NCI-H2196 (cell line): ENCODE measurements around the gene CRYGA.
"Not testable (repeated sequence)": the region's sequence is repeated elsewhere in the genome, so short reads cannot be mapped to it uniquely, and the experiment has no call there.

ENCODE experiments used
- DNase-seq: peaks from one replicate; lab custom pipeline; 2025; ENCODE audit not compliant: unreplicated experiment; lab: John Stamatoyannopoulos, UW

CRYGA gene

DNA sequence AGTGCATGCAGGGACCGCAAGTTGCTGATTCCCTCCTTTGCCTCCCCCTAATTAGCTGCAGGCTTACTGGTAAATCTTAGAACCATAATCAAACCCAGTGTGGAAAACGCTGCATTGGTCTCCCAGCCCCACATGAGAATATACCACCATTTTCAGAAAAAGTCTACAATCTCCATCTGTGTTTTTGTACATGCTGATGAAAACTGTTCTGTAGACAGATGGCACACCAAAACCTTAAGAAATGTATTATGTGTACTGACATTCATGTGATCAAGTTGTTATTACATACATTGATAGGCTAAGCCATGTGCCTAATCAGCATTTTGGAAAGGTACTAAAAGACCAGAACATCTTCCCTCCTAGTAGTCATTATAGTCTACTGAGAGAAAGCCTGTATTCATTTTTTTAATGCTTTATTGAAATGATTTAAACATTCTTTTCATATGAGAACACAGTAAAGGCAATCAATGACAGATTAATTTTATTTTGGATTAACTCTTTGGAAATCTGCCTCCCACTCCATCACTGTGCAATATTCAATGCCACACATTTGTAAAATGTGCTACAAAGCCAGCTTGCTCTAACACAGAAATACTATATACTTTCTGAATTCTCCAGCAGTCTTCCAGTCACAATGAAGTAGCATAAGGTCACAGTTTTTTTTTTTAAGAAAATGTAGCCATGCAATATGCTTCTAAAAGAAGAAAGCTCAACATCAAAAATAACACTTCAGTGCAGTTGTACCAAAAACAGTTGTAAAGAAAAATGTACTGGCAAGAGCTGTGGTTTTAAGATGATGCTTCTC, 1.8 kb upstream of the CRYGA start:
- no peak for DNase-seq

DNA sequence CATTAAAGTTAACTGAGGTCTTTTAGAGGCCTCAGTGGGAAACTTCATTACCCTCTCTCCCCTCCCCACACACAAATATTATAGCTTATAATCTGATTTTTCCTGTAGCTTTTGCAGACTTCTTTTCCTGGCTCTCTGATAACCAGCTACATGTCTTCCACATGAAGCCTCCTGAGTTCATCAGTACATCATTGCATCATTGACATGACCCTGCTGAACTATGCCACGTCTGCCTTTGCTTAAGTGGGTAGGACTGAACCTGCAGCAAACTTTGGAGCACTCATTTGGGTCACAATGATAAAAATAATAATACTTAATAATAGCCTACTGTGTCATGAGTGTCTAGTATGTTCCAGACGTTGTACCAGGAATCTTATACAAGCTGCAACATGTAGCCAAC, 7.0 kb downstream of the CRYGA start:
- no peak for DNase-seq

- no peak for DNase-seq
These were observed 10.2 kb downstream of the CRYGA start for GRCh38 chr2:208153156-208153555.

DNA sequence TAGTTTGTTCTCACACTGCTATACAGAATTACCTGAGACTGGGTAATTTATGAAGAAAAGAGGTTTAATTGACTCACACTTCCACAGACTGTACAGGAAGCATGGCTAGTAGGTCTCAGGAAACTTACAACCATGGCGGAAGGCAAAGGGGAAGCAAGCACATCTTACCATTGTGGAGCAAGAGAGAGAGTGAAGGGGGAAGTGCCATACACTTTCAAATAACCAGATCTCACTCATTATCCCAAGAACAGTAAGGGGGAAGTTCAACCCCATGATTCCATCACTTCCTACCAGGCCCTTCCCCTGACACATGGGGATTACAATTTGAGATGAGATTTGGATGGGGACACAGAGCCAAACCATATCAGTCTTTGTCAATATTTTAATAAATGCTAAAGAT, 12.4 kb downstream of the CRYGA start:
- no peak for DNase-seq

GRCh38 chr2:208150094-208150493, 13.3 kb downstream of the CRYGA start:
- DNase-seq: no peak

DNA sequence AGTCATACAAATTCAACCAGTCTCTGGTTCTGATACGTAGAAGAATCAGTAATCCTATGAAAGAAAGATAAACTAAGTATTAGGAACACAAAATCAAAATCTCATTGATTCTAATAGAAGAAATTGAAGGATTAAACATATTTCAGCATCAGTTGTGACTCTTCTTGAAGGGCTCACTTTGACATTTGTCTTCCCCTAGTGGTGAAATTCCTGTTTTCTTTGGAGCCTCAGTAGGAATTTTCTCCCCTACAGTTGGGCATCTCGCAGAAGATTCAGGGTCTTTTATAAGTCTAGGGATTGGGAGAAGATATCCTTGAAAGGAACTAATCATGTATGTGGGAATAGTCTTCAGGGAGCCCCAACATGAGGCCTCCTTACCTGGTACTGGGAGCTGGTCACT, 14.6 kb downstream of the CRYGA start:
- no peak for DNase-seq

GRCh38 chr2:208147759-208148158, 15.6 kb downstream of the CRYGA start:
- no peak for DNase-seq

GRCh38 chr2:208147008-208147407, 16.4 kb downstream of the CRYGA start:
- DNase-seq: no peak

- DNase-seq: no peak
These were observed 17.4 kb downstream of the CRYGA start, which contains the start of gene CRYGB for GRCh38 chr2:208146006-208146405. CRYGB (minus strand) TSS chr2:208146158; CDS start chr2:208146120, 38 bp downstream.

DNA sequence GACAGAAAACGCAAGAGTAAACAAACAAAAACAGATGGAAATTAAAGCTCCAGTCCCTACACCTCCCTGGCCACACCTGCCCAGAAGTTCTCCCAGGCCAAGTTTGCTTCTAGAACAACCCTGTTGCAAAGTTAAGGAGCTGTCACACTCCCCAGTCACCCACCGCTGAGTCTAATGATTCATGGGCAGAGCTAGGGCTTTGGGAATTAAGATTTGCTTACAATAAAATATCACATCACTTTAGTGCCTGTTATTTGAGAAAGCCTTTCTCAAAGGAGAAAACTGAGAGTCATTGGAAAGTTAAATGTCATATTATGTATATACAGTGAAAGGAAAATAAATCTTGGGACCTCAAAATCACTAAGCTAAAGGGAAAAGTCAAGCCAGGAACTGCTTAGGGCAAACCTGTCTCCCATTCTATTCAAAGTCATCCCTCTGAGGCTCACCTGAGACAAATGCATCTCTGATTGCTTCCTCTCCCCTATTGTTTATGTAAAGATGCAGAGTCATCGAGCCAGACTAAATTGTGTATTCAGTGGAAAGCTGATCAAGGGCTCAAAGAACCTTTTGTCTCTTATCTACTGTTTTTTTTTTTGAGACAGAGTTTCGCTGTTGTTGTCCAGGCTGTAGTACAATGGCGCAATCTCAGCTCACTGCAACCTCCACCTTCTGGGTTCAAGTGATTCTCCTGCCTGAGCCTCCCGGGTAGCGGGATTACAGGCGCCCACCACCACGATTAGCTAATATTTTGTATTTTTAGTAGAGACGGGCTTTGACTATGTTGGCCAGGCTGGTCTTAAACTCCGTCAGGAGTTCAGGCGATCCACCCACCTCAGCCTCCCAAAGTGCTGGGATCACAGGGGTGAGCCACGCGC, 20.2 kb downstream of the CRYGA start:
- DNase-seq: peak; percentile 15

GRCh38 chr2:208142240-208142924, 21.0 kb downstream of the CRYGA start:
- DNase-seq: peak; percentile 79

DNA sequence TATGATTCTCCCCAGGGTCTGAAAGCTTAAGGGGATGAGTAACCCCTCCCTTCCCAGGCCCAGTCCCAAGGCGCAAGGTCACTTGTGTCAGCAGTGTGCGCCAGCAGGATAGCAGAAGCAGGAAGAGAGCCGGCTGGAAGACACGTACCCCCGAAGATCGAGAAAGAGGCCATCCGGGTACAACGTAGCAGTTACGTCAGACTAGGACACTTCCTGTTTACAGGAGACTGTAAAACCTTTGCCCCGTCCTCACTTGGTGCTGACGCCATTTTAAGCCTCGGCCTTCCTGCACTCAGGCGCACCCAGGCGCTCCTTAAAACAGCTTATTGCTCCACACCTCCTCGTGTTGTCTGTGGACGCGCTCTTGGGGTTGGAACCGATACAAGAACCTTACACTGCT, 23.9 kb downstream of the CRYGA start:
- DNase-seq: no peak

DNA sequence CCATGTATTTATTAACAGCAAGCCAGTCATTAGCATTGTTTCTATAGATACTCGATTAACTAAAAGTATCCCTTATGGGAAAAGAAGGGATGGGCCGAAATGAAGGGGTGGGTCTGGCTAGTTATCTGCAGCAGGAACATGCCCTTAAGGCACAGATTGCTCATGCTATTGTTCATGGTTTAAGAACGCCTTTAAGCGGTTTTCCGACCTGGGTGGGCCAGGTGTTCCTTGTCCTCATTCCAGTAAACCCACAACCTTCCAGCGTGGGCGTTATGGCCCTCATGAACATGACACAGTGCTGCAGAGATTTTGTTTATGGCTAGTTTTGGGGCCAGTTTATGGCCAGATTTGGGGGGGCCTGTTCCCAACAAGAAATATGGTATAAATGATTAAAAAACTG, 25.1 kb downstream of the CRYGA start:
- DNase-seq: not testable (repeated sequence)

DNA sequence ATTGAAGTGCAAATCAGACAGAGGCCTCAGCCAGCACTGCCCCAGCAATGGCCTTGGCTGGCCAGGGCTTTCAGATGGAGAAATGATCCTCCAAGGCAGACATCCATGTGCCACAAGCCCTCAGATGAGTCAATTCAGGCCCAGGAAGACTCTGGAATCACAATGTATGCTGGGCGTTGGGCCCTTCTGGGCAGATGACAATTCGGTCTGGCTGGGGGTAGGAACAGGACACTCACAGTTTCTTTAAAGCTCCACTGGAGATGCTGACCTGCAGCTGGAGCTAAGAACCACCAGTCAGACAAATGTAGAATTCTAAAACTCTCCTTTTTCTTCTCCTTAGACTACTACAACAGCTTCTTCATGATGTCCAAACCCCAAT, 26.7 kb downstream of the CRYGA start:
- DNase-seq: no peak

DNA sequence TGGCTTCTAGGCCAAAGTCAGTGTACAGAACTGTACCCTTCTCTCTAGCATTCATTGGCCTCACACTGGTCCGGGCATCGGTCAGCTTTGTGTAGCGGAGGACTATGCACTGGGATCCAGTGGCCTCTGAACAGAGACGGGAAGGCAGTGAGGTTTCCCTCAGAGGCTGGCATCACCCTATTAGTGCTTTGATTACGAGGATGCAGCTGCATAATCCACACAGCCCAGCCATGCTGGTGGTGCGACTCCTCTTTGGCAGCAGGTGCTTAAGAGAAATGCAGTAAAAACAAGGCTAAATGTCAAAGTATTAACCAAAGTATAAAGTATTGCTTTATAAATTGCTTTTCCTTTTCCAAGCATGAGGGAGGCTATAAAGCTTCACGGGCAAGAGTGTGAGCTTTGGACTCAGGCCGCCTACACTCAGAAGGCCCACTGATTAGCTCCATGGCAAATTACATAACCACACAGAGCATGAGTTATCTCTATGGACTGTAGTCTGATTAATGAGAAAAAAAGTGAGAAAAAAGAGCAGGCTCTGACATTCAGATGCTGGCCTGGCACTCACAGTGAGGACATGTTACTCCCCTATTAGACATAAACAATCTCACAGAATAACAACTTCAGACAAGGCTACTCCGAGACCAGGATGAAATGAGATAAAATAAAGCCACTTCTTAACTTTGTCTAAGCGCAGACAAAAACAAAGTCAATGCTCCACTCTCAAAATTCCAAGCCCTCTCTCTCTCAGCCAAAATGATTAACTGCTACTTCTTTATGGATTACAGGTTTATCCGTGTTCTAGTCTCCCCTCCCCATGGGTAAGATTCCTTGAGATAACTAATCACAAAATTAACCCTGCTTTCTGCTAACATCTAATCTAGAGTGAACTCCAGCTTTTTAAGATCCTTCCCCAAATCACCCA, 27.3 kb downstream of the CRYGA start:
- no peak for DNase-seq

DNA sequence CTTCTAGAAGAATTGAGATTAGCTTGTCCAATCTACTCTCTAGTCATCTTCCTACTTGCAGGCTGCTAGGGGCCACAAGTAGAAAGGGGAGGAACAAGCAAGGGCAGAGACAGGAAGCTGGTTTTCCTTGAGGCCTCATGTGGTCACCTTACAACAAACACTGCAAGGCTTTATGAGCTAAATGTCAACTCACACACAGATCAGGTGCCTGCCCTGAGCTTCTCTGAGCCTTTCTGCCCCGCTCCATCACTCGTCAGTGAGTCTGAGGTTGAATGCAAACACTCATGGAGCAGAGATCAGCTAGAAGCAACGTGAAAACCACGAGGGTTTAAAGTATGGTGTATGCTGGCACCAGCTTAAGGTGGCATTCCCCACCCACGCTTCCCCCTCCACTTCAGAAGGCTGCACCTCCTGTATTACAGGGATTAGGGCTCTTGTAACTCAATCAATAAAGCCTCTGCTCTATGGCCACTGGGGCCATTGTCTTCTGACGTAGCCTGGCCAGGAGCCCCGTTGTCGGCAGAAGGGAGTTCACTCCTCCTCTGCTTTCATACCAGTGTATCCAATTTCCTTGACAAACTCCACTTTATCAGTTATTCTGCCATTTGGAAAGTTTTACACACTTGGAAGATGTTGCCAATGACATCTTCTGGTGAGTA, 28.3 kb downstream of the CRYGA start:
- DNase-seq: peak; percentile 22

DNA sequence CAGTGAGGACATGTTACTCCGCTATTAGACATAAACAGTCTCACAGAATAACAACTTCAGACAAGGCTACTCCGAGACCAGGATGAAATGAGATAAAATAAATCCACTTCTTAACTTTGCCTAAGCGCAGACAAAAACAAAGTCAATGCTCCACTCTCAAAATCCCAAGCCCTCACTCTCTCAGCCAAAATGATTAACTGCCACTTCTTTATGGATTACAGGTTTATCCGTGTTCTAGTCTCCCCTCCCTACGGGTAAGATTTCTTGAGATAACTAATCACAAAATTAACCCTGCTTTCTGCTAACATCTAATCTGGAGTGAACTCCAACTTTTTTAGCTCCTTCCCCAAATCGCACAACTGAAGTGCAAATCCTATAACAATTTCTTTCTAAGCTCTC, 32.7 kb downstream of the CRYGA start:
- no peak for DNase-seq

DNA sequence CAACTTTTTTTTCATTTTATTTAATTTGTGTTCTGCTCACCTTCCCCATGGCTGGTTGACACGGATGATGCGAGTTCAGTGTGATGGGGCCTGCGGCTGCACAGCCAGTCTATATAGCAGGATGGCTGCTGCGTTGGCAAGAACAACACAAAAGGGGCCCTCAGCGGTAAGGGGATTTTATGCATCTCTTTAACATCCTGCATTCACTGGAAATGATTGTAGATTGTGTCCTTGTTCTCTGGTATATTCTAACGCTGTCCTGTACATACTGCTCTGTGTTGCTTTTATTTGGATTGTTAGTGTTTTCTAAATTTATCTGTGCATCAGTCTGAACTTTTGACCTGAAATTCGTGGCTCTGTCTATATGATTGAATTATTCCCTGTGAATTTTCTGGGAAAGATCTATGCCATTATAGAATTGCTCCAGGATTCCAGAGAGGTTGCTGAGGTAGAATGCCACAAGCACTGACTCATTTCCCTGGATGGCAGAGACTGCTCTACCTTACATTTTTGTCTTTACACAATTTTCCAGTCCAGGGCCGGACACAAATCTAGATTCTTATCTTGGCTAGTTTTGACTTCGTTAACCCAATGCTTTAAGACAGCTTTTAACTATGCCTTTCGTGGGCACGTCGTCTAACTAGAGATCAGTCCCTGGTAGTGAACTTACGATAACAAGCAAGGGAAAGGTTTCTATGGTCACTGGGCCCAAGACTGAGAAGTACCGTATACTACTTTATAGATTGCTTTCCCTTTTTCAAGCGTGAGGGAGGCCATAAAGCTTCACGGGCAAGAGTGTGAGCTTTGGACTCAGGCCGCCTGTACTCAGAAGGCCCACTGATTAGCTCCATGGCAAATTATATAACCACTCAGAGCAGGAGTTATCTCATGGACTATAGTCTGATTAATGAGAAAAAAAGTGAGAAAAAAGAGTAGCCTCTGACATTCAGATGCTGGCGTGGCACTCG, 33.4 kb downstream of the CRYGA start, which contains the start of gene CRYGC:
Gene CRYGC, minus strand, starts transcription at position 85 of the 968 bp plus-strand sequence. Its CDS starts 36 bp downstream, at position 49.
- no peak for DNase-seq

- no peak for DNase-seq
These were observed 35.3 kb downstream of the CRYGA start for GRCh38 chr2:208128136-208128535.
